Left renal cortex interstitium (tissue), 4 donors: ENCODE data around the gene DDHD1. TPM values are rescaled to one million over a fixed set of nuclear protein-coding genes. Genes with fewer than 3 reads are reported as not detected.
"Not testable (repeated sequence)": the region's sequence is repeated elsewhere in the genome, so short reads cannot be mapped to it uniquely, and the experiment has no call there.

Source experiments
- DNase-seq, 4 donors: peaks; one replicate each; pipeline ENCODE4 v3.0.0-alpha.2; 2013; ENCODE audit warnings: low read depth in 4 of 4, low spot score in 2 of 4, missing footprints in 1 of 4
- polyA plus RNA-seq, 4 donors: library from polyadenylated mRNA; unstranded; fragments of 120-200 nt; gene quantifications; one replicate each; pipeline ENCODE4 v1.2.1, GENCODE V29; 2013; ENCODE audit not compliant: insufficient read length in 4 of 4

Gene DDHD1
- polyA plus RNA-seq, 4 donors, result 7.7 to 15.6 (median 11.1) TPM

GRCh38 chr14:53109105-53110041, 43.8 kb downstream of the DDHD1 start:
- no peak for DNase-seq

DNA sequence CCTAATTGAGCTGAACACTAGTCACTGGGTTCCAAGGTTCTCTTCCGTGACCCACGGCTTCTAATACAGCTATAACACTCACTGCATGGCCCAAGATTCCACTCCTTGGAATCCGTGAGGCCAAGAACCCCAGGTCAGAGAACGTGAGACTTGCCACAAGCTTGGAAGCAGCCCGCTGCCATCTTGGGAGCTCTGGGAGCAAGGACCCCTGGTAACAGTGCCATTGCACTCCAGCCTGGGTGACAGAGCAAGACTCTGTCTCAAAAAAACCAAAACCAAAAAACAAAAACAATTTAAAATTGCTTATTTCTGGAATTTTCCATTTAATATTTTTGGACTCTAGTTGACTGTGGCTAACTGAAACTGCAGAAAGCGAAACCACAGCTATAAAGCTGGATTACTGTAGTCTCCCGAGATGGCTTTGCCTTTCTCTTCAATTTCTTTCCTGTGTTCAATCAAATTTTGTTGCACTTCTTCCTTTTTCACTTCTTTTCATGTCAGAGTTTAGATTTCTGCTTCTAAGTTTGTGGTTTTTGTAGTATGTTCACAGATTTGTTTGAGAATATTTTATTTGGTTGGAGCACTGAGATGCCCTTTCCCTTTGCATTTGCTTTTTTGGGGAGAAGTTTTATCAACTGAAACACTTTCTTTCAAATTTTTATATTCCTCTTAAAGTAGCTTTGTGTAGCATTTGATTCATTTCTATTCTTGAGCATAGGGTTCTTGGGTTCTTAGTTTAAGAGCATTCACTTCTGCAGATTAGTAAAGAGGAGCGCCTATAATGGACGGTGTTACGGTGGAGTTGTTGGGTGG, 44.6 kb downstream of the DDHD1 start:
- no peak for DNase-seq

- DNase-seq, result no peak
These were observed 46.4 kb downstream of the DDHD1 start for GRCh38 chr14:53106768-53107167.

DNA sequence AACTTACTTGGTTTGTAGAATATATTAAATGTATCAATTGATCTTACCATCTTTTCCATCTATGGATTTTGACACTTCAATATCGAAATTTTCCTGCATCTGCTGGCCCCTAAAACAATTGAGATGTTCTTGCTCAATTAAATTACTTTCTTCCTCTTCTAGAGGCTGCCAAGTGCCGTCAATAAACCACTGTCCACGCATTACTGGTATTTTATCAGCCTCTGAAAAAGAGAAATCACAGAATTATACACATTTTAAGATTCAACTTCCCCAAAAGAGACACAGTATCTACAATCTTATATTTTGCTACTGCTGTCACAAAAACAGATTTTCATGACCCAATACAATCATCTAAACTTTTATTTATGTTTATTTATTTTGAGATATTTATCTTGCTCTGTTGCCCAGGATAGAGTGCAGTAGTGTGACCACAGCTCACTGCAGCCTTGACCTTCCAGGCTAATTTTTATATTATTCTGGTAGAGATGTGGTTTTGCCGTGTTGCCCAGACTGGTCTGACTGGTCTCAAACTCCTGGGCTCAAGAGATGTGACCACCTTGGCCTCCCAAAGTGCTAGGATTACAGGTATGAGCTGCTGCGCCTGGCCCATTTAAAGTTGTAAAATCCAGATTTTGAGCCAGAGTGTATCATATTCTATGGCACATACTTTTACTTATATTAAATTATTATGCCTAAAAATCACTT, 49.3 kb downstream of the DDHD1 start:
- DNase-seq, result no peak

DNA sequence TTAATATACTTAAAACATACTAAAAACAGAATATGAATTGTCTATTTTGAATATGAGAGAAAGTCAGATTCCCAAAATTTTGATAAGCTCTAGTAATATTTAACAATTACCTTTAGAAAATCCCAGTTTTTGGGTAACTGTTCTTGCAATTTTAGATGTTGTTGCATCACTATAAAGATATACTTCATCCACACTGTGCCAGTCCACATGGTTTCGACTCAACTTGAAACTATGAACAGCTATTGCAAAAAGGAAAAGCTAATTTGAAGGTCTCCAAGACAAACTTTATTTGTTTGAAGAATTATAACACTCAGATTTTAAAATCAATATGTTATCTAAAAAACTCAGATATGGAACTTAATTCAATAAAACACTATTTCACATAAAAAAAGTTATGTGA, 59.9 kb downstream of the DDHD1 start:
- DNase-seq, result no peak

GRCh38 chr14:53090853-53091252, 62.3 kb downstream of the DDHD1 start:
- no peak for DNase-seq

DNA sequence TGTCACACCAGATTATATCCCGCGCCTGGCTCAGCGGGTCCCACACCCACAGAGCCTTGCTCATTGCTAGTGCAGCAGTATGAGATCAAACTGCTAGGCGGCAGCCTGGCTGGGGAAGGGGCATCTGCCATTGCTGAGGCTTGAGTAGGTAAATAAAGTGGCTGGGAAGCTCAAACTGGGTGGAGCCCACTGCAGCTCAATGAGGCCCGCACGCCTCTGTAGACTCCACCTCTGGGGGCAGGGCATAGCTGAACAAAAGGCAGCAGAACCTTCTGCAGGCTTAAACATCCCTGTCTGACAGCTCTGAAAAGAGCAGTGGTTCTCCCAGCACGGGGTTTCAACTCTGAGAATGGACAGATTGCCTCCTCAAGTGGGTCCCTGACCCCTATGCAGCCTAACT, 68.2 kb downstream of the DDHD1 start:
- not testable (repeated sequence) for DNase-seq

GRCh38 chr14:53064475-53064874, 88.6 kb downstream of the DDHD1 start:
- no peak for DNase-seq

DNA sequence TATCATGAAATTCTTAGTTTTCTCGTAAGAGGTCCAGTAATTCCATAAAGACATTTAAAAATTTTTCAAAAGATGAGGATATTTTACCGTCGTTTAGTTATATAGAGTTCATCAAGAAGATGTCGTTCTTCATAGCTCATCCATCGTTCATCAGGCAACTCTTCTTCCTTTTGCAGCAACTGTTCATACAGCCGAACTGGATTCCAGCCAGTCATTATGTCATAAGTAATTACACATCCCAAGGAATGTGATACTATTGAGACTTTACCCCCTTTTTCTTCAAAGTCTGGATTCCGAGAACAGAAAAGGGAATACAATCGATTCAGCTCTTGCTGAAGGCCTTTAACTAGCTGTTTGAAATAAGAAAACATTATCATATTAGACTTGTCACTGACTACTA, 90.3 kb downstream of the DDHD1 start:
- DNase-seq, result no peak

DNA sequence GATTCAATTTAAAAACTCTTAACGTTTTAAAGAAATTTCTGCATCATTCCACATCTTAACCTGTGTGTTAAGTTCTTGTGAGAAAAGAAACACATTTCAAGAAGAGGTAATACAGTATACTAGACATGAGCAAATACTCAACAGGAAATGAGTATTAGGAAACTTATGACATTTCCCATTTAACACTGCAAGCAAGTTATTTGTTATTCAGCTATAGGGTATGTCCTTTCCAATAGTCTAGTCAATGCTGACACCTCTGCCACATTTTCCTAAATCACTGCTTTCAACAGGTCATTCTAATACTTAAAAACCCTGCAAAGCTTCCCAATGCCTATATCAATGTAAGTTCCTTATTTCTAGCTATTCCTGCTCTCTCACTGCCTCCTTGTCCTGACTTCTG, 93.1 kb downstream of the DDHD1 start:
- DNase-seq, result no peak

GRCh38 chr14:53055003-53055402, 98.1 kb downstream of the DDHD1 start:
- DNase-seq, result peak in 1 of 4 donors; percentile 39

DNA sequence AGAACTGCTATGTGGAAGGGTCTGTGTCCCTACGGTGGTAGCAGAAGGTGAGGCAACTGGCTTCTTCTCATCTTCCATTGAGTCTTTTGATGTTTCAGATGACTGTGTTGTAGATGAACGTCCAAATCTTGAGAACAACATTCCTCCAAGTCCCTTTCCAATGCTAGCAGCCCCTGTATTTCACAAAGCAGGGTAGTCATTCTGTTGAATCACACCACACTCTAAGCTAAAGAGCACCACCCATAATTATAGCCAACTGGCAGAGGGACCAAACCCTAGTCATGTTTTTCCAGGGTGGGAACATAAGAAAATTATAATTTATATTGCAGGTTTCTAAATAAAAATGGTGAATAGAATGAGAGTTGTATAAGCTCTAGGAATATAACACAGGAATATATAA, 98.7 kb downstream of the DDHD1 start:
- DNase-seq, result no peak

GRCh38 chr14:53048631-53049030, 104.5 kb downstream of the DDHD1 start:
- DNase-seq, result no peak

GRCh38 chr14:53047307-53048069, 105.6 kb downstream of the DDHD1 start:
- peak; percentile 37 to 67 (median 53) for DNase-seq

GRCh38 chr14:53044486-53044885, 108.6 kb downstream of the DDHD1 start:
- no peak for DNase-seq

DNA sequence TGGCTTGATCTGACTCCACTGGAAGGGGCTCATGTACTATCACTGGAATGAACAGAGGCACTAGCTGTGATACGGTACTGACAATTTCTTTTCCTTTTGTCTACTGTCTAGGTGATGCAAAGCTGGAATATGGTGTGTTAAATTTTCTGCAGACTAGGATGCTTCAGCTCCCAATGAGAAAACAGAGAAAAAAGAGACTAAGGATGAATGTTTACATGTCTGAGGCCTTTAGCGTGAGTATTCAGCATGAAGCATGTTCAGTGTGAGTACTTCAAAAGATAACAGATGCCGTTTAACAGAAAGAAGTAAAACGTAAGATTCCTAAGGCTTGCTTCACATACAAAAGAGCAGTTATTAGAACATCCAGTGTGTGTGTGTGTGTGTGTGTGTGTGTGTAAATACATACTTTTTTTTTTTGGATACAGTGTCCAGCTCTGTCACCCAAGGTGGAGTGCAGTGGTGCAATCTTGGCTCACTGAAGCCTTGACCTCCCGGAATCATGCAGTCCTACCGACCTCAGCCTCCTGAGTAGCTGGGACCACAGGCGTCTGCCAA, 110.0 kb downstream of the DDHD1 start:
- DNase-seq, result no peak

DNA sequence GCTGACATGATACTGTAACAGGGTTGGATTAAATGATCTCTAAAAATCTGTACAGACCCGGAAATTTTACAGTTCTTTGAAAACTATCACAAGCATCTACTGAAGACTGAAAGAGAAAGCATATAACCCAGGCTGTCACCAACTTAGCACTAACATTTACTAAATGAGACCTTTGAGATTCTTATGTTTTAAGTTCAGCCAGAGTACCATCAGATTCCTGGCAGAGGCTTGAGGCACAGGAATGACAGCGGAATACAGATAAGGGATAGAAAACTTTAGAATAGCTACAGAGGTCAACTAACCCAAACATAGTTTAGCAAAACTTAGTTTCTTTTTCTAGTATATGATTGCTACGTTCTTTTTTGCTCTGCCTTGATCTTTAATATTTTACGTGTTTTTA, 110.6 kb downstream of the DDHD1 start:
- DNase-seq, result no peak

- no peak for DNase-seq
These were observed 112.1 kb downstream of the DDHD1 start for GRCh38 chr14:53041067-53041466.

GRCh38 chr14:53038629-53039028, 114.5 kb downstream of the DDHD1 start:
- no peak for DNase-seq

- DNase-seq, result no peak
These were observed 116.1 kb downstream of the DDHD1 start for GRCh38 chr14:53037016-53037415.
